Neural crest cell (in vitro differentiated cells): ENCODE results near the gene HIF1AN. TPM values are rescaled to one million over a fixed set of nuclear protein-coding genes. Genes with fewer than 3 reads are reported as not detected.
"Not testable (repeated sequence)": the region's sequence is repeated elsewhere in the genome, so short reads cannot be mapped to it uniquely, and the experiment has no call there.

ENCODE experiments used
- DNase-seq: peaks from one replicate; pipeline ENCODE4 v3.0.0; 2021; ENCODE audit warnings: low read depth, mixed read lengths, low spot score
- H3K27ac Mint-ChIP-seq: one replicate; pipeline ENCODE4 v1.8.0; 2021; ENCODE audit warnings: mild to moderate bottlenecking, mixed read lengths; ENCODE audit not compliant: unreplicated experiment
- H3K27me3 Mint-ChIP-seq: 2 replicates; pipeline ENCODE4 v1.8.0; 2021; ENCODE audit warnings: low read depth, mild to moderate bottlenecking, mixed read lengths
- H3K36me3 Mint-ChIP-seq: 2 replicates; pipeline ENCODE4 v1.8.0; 2021; ENCODE audit warnings: low read depth, mild to moderate bottlenecking, mixed read lengths
- H3K4me1 Mint-ChIP-seq: 2 replicates; pipeline ENCODE4 v1.8.0; 2021; ENCODE audit warnings: mixed read lengths
- H3K4me3 Mint-ChIP-seq: one replicate; pipeline ENCODE4 v1.8.0; 2021; ENCODE audit warnings: mild to moderate bottlenecking, mixed read lengths
- H3K9me3 Mint-ChIP-seq: 2 replicates; pipeline ENCODE4 v1.8.0; 2021; ENCODE audit warnings: mixed read lengths
- total RNA-seq: library from RNA; stranded (reverse); gene quantifications from 2 replicates; pipeline ENCODE4 v1.2.1, GENCODE V29; 2021
- TF ChIP-seq, protein P1 (sequence below): fragments of 200-600 bp; sonication (generic); conservative IDR thresholded peaks from 2 replicates; pipeline ENCODE4 v1.5.0; 2021; ENCODE audit warnings: antibody characterized with exemption, mild to moderate bottlenecking

The HIF1AN gene
- total RNA-seq, 1 donor from 2014 or later, result 55.7 TPM

GRCh38 chr10:100570506-100570905 lies 34.8 kb downstream of the HIF1AN start:
- Mint-ChIP-seq H3K4me1 (no peaks in the 10 kb centered on the region), H3K9me3 (no peaks in the 10 kb centered on the region), H3K27me3 (peaks cover 28% of the 10 kb centered on the region), H3K36me3 (no peaks in the 10 kb centered on the region), H3K4me3 (no peak overlapping the region), H3K27ac (no peak overlapping the region)
- TF ChIP-seq, protein P1, sequence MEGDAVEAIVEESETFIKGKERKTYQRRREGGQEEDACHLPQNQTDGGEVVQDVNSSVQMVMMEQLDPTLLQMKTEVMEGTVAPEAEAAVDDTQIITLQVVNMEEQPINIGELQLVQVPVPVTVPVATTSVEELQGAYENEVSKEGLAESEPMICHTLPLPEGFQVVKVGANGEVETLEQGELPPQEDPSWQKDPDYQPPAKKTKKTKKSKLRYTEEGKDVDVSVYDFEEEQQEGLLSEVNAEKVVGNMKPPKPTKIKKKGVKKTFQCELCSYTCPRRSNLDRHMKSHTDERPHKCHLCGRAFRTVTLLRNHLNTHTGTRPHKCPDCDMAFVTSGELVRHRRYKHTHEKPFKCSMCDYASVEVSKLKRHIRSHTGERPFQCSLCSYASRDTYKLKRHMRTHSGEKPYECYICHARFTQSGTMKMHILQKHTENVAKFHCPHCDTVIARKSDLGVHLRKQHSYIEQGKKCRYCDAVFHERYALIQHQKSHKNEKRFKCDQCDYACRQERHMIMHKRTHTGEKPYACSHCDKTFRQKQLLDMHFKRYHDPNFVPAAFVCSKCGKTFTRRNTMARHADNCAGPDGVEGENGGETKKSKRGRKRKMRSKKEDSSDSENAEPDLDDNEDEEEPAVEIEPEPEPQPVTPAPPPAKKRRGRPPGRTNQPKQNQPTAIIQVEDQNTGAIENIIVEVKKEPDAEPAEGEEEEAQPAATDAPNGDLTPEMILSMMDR, result no peak
- DNase-seq, result no peak

DNA sequence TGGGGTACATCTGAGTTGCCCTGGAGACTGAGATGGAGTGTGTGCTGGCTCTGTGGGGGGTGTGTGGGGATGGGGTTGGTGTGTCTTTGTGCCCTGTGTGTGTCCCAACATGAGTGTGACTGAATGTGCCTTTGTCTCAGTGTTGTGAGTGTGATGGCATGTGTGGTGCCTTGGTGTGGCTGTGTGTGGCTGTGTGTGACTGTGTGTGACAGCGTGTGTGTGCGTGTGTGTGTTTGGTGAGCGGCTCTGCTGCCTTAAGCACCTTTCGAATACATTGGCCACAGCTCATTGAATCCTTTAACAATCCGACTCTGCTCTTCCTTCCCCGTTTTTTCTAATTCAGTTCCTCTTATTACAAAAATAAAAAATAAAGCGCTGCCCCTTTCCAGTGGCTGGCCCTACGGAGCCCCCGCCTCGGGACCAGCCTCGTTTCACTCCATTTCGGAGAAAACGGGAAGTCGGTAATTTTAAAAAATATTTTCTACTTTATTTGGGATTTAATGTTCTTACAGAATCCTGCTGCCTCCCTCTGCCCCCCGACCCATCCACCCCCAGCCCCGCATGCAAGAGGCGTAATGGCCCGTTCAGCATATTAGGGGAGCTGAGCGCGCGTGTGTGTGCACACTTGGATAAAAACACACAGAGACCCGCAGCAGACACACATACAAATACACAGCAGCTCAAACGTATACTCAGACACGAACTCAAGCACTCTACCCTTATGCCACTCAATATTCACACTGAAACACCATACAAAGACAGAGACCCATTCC lies 35.5 kb downstream of the HIF1AN start:
- Mint-ChIP-seq H3K4me1 (no peaks in the 10 kb centered on the region), H3K9me3 (no peaks in the 10 kb centered on the region), H3K27ac (no peak overlapping the region), H3K36me3 (no peaks in the 10 kb centered on the region), H3K27me3 (peaks cover 36% of the 10 kb centered on the region), H3K4me3 (no peak overlapping the region)
- TF ChIP-seq, protein P1, result no peak
- no peak for DNase-seq

- not testable (repeated sequence) for H3K27ac Mint-ChIP-seq, H3K4me3 Mint-ChIP-seq, DNase-seq, H3K9me3 Mint-ChIP-seq, H3K36me3 Mint-ChIP-seq
- peaks cover 13% of the 10 kb centered on the region for H3K4me1 Mint-ChIP-seq
- peaks cover 68% of the 10 kb centered on the region for H3K27me3 Mint-ChIP-seq
Observed at GRCh38 chr10:100575146-100575545, 39.4 kb downstream of the HIF1AN start.

DNA sequence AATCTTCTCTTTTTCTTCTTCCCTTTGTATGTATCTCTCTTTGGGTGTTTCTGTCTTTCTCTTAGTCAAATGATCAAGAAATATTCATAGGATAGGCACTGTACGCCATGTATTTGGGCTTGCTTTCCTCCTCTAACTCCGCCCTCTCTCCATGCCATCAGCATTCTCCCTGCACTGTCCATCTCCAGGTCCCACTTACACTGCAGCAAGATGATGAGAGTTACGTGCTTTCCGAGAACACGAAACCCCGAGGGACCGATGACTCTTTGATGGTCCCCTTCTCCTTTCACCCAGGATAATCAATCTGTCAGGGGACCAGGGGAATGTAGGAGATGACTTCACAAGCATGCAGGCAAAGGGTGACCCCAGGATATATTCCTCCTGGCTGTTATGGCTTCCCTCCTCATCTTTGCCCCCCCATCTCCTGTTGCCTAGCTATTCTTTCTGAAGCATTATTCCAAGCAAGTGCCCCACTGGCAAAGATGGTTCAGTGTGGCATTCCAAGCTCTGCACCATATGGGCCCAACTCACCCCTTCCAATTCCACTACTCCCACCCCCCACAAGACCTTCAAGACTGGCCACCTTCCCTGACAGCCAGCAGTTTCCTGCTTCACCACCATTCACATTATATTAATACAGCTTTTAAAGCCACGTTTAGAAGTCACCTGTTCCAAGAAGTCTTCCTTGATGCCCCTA lies 40.0 kb downstream of the HIF1AN start:
- Mint-ChIP-seq H3K36me3 (no peaks in the 10 kb centered on the region), H3K4me1 (peaks cover 13% of the 10 kb centered on the region), H3K27me3 (peaks cover 71% of the 10 kb centered on the region), H3K4me3 (no peak overlapping the region), H3K9me3 (no peaks in the 10 kb centered on the region), H3K27ac (no peak overlapping the region)
- no peak for DNase-seq
- TF ChIP-seq, protein P1, result no peak

- Mint-ChIP-seq H3K4me1 (peaks cover 13% of the 10 kb centered on the region), H3K4me3 (no peak overlapping the region), H3K36me3 (no peaks in the 10 kb centered on the region), H3K27me3 (peaks cover 76% of the 10 kb centered on the region), H3K9me3 (no peaks in the 10 kb centered on the region), H3K27ac (no peak overlapping the region)
- DNase-seq, result no peak
- TF ChIP-seq, protein P1, result no peak
Observed at GRCh38 chr10:100576282-100576635, 40.5 kb downstream of the HIF1AN start.
